Osteoblast (primary cell): ENCODE results near the gene CCL13. TPM values are rescaled to one million over a fixed set of nuclear protein-coding genes. Genes with fewer than 3 reads are reported as not detected.
A peak's percentile ranks its signal among the peaks of the same experiment; 100 is the strongest.

Source experiments
- DNase-seq: peaks from one replicate; pipeline ENCODE4 v3.0.0; 2011; ENCODE audit warnings: low spot score, mixed read lengths; ENCODE audit not compliant: insufficient read length; ENCODE audit errors: missing footprints
- H2AFZ ChIP-seq: 2 replicates; pipeline ENCODE4 v1.6.0; 2011; ENCODE audit warnings: mild to moderate bottlenecking, low read length
- H3K27ac ChIP-seq: 2 replicates; pipeline ENCODE4 v1.5.1; 2011; ENCODE audit warnings: mild to moderate bottlenecking, low read depth, low read length, moderate library complexity
- H3K27me3 ChIP-seq: 2 replicates; pipeline ENCODE4 v1.6.0; 2012; ENCODE audit warnings: mild to moderate bottlenecking, control low read depth, inconsistent platforms, low read length, moderate library complexity; ENCODE audit not compliant: insufficient read depth
- H3K36me3 ChIP-seq: 2 replicates; pipeline ENCODE4 v1.5.1; 2011; ENCODE audit warnings: mild to moderate bottlenecking, low read length, control low read depth, moderate library complexity; ENCODE audit not compliant: insufficient read depth
- H3K4me1 ChIP-seq: 2 replicates; pipeline ENCODE4 v1.5.1; 2011; ENCODE audit warnings: mild to moderate bottlenecking, low read length, control low read depth, moderate library complexity; ENCODE audit not compliant: insufficient read depth
- H3K4me2 ChIP-seq: 2 replicates; pipeline ENCODE4 v1.6.0; 2011; ENCODE audit warnings: mild to moderate bottlenecking, low read length; ENCODE audit not compliant: insufficient read depth
- H3K4me3 ChIP-seq: fragments of 200-600 bp; sonication (generic); 3 replicates; pipeline ENCODE4 v1.5.1; 2012; ENCODE audit warnings: mild to moderate bottlenecking, low read length, inconsistent platforms; ENCODE audit not compliant: insufficient read depth
- H3K79me2 ChIP-seq: 2 replicates; pipeline ENCODE4 v1.6.0; 2012; ENCODE audit warnings: mild to moderate bottlenecking, low read length, control low read depth, inconsistent platforms; ENCODE audit not compliant: insufficient read depth
- H3K9me3 ChIP-seq: 2 replicates; pipeline ENCODE4 v1.5.1; 2011; ENCODE audit warnings: low read depth, low read length, control low read depth
- H4K20me1 ChIP-seq: 2 replicates; pipeline ENCODE4 v1.6.0; 2012; ENCODE audit warnings: mild to moderate bottlenecking, low read length, control low read depth; ENCODE audit not compliant: insufficient read depth
- total RNA-seq: library from RNA; depleted of rRNA; stranded (reverse); fragments of >200 nt; gene quantifications from 2 replicates; pipeline ENCODE4 v1.2.3, GENCODE V29; 2012
- TF ChIP-seq, protein P1 (sequence below): IDR thresholded peaks from 2 replicates; pipeline ENCODE4 v1.5.1; 2011; ENCODE audit warnings: mild to moderate bottlenecking, low read depth, low read length, moderate library complexity; ENCODE audit errors: extremely low read depth

The CCL13 gene
- total RNA-seq, 1 donor: 0.36 TPM

DNA sequence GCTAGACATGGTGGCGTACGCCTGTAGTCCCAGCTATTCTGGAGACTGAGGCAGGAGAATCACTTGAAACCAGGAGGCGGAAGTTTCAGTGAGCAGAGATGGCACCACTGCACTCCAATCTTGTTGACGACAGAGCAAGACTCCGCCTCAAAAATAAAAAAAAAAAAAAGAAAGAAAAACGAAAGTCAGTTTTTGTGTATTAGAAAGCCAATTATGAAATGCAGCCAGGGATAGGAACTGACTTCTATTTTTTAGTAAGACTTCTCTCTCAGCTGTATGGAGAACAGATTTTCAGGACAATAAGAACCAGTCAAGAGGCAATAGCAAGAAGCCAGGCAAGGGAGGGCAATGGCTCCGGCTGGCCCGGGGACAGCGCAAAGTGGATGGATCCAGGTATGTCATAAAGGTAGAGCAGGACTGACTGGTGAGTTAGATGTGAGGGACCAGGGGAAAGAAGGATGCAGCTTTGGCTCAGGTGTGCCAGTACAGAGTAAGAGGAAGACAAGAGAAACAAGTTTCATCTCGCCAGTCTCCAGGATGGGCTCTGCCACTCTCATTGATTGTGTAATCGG is 19.2 kb downstream of the CCL13 start:
- Histone ChIP-seq H3K4me2 (no peak overlapping the region), H3K36me3 (no peaks in the 10 kb centered on the region), H3K4me3 (no peak overlapping the region), H3K9me3 (no peaks in the 10 kb centered on the region), H3K4me1 (no peaks in the 10 kb centered on the region), H3K27me3 (no peaks in the 10 kb centered on the region), H4K20me1 (no peaks in the 10 kb centered on the region), H2AFZ (no peak overlapping the region), H3K27ac (no peak overlapping the region), H3K79me2 (no peaks in the 10 kb centered on the region)
- TF ChIP-seq, protein P1, sequence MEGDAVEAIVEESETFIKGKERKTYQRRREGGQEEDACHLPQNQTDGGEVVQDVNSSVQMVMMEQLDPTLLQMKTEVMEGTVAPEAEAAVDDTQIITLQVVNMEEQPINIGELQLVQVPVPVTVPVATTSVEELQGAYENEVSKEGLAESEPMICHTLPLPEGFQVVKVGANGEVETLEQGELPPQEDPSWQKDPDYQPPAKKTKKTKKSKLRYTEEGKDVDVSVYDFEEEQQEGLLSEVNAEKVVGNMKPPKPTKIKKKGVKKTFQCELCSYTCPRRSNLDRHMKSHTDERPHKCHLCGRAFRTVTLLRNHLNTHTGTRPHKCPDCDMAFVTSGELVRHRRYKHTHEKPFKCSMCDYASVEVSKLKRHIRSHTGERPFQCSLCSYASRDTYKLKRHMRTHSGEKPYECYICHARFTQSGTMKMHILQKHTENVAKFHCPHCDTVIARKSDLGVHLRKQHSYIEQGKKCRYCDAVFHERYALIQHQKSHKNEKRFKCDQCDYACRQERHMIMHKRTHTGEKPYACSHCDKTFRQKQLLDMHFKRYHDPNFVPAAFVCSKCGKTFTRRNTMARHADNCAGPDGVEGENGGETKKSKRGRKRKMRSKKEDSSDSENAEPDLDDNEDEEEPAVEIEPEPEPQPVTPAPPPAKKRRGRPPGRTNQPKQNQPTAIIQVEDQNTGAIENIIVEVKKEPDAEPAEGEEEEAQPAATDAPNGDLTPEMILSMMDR: no peak
- DNase-seq: no peak

DNA sequence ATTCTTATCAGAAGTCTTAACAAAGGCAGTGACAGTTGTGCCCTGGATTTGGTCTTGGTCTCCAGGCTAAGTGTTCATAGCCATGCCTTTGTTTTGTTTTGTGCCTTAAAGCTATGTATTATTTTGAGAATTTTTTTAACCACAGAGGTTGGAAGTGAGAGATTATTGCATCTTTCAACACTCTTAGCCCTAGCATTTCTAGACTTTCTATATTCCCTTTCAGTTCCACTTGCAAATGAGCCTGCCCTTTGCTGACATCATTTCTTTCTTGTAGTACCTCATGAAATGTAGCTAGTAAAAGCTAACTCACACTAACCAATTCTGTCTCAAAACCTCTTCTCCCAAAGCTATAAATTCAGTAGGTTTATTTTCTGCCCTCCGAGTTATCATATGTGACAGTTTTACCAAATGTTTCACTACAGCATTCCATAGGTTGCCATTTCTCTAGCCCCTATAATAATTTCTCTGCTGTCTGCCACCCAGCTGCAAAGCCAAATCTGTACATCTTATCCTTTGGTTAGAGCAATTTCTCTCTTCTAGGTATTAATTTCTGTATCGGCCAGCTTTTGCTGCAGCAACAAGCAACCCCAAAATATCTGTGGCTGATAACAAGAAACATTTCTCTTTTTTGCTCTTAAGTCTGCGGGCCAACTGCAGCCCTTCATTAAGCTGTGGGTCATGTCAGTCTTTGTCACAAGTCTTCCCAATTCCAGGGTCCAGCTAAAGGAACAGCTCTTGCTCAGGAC is 21.0 kb downstream of the CCL13 start:
- Histone ChIP-seq H3K9me3 (no peaks in the 10 kb centered on the region), H3K27ac (no peak overlapping the region), H4K20me1 (no peaks in the 10 kb centered on the region), H2AFZ (no peak overlapping the region), H3K4me1 (no peaks in the 10 kb centered on the region), H3K4me3 (no peak overlapping the region), H3K4me2 (no peak overlapping the region), H3K27me3 (no peaks in the 10 kb centered on the region), H3K79me2 (no peaks in the 10 kb centered on the region), H3K36me3 (no peaks in the 10 kb centered on the region)
- TF ChIP-seq, protein P1: no peak
- no peak for DNase-seq

DNA sequence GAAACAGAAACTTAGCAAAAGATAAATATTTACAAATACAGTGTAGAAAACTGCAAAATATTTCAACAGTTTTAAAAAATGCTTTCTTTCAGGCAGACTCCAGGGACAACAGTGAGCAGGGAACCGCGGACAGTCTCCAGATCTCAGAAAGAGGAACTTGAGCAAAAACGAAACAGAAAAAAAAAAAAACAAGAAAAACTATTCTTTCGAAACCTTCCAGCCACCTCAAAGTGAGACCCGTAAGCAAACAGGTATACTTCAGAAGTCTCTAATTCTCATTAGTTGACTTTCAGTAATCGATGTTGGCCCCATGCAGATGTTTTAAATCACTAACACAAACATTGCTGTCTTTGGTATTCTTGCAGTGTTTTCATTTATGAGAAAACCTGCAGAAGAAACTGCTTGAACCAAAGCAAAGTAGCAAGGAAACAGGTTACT is 22.4 kb downstream of the CCL13 start:
- no peak overlapping the region for H3K4me3 ChIP-seq
- TF ChIP-seq, protein P1: no peak
- no peaks in the 10 kb centered on the region for H3K4me1 ChIP-seq
- peak overlapping the region; percentile 54 for H3K4me2 ChIP-seq
- H3K9me3 ChIP-seq: no peaks in the 10 kb centered on the region
- H4K20me1 ChIP-seq: no peaks in the 10 kb centered on the region
- H3K27me3 ChIP-seq: no peaks in the 10 kb centered on the region
- H3K27ac ChIP-seq: no peak overlapping the region
- H3K79me2 ChIP-seq: no peaks in the 10 kb centered on the region
- no peak for DNase-seq
- no peaks in the 10 kb centered on the region for H3K36me3 ChIP-seq
- H2AFZ ChIP-seq: no peak overlapping the region

DNA sequence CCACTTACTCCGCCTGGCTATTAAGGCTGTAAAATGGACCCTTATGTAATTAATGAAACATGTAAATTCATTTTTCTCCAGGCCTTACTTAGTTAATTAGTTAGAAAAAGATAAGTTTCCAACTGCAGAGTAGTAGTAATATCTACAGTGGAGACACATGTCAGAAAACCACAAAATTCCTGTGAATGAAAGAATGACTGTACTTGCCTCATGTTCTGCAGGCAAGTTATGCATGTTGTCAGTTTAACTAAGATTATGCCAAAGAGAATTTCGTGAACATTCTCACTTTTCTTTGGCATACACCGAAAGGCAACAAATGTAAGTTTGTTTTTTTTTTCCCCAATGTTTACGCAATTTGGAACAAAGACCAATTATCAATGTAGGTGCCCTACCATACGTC is 23.6 kb downstream of the CCL13 start:
- Histone ChIP-seq H3K4me1 (no peaks in the 10 kb centered on the region), H3K79me2 (no peaks in the 10 kb centered on the region), H3K9me3 (no peaks in the 10 kb centered on the region), H3K27ac (no peak overlapping the region), H2AFZ (no peak overlapping the region), H3K4me3 (no peak overlapping the region), H4K20me1 (no peaks in the 10 kb centered on the region), H3K4me2 (no peak overlapping the region), H3K27me3 (no peaks in the 10 kb centered on the region), H3K36me3 (no peaks in the 10 kb centered on the region)
- TF ChIP-seq, protein P1: no peak
- DNase-seq: no peak
